ENCODE data around the gene EHD1.

The EHD1 gene

DNA sequence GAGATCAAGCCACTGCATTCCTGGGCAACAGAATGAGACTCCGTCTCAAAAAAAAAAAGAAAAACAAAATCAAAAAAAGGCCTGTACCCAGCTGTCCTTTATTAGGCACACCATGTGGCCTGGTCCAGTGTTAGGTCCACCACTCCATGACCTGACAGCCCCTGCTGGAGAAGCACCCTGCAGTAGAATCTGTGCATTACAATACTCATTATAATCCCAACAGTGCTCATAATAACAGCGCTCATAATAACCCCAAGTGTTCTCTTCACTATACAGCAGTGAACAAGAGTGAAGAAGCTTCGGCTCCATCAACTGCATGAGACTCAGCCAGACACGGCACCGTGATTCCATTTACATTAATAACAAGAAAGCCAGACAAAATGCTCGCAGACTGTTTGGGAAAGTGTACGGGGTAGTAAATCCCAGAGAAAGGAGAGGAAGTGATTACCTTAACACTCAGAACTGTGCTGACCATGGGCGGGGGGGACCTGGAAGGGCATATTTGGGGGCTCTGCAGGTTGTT is 8.9 kb upstream of the EHD1 start:
- no peak overlapping the region for H3K4me3 ChIP-seq (ENCODE audit: low read depth, low read length)
- peak; percentile 5; the same call in 1 of the 2 replicates for TF ChIP-seq CTCF (IDR thresholded peaks at IDR 0.05; ENCODE audit: borderline replicate concordance, insufficient read depth, low read depth, low read length)

- no peak overlapping the region for H3K4me3 ChIP-seq (ENCODE audit: low read depth, low read length)
- TF ChIP-seq CTCF (IDR thresholded peaks at IDR 0.05; ENCODE audit: borderline replicate concordance, insufficient read depth, low read depth, low read length): no peak
These were observed 7.2 kb upstream of the EHD1 start for GRCh38 chr11:64885367-64886286.

DNA sequence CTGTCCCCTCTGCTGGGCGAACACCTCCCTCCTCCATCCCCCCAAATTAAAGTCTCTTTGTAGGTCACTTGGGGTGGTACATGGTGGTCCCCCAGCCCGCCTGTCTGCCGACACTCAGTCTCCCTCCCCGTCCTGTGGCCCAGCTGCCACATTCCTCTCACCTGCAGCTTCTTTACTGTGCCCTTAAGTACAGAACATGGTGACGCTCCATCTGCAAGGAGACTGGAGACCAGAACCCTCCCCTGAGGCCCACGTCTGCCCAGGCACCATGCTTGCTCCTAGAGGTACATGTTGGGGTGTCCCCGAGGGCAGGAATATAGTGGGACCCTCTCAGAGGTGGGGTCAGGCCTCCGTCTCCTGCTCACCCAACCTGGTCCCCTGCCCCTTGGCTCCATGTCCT is 5.6 kb upstream of the EHD1 start:
- TF ChIP-seq CTCF (IDR thresholded peaks at IDR 0.05; ENCODE audit: borderline replicate concordance, insufficient read depth, low read depth, low read length): no peak
- H3K4me3 ChIP-seq (ENCODE audit: low read depth, low read length): no peak overlapping the region

GRCh38 chr11:64883575-64883974 is 5.2 kb upstream of the EHD1 start:
- no peak for TF ChIP-seq CTCF (IDR thresholded peaks at IDR 0.05; ENCODE audit: borderline replicate concordance, insufficient read depth, low read depth, low read length)
- H3K4me3 ChIP-seq (ENCODE audit: low read depth, low read length): no peak overlapping the region

- TF ChIP-seq CTCF (IDR thresholded peaks at IDR 0.05; ENCODE audit: borderline replicate concordance, insufficient read depth, low read depth, low read length): no peak
- H3K4me3 ChIP-seq (ENCODE audit: low read depth, low read length): no peak overlapping the region
These were observed 3.8 kb upstream of the EHD1 start for GRCh38 chr11:64882243-64882642.

DNA sequence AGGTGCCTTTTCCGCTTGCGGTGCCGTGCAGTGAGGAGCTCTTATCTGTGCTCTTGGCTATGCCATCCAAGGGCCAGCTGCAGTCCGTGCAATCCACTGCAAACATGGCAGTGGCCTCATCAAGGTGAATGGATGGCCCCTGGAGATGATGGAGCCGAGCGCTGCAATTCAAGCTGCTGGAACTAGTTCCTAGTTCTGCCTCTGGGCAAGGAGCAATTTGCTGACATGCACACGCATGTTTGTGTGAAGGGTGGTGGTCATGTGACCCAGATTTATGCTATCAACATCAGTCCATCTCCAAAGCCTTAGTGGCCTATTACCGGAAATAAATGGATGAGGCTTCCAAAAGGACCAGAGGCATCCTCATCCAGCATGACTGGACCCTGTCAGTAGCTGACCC is 3.1 kb upstream of the EHD1 start:
- TF ChIP-seq CTCF (IDR thresholded peaks at IDR 0.05; ENCODE audit: borderline replicate concordance, insufficient read depth, low read depth, low read length): no peak
- no peak overlapping the region for H3K4me3 ChIP-seq (ENCODE audit: low read depth, low read length)

All from GM12875 (cell line).